ENCODE measurements around the gene SH3BP5. TPM values are rescaled to one million over a fixed set of nuclear protein-coding genes. Genes with fewer than 3 reads are reported as not detected.

Gene SH3BP5
- total RNA-seq, 6 experiments from 2014 or later = 8.9 to 19.2 (median 13.8) TPM

DNA sequence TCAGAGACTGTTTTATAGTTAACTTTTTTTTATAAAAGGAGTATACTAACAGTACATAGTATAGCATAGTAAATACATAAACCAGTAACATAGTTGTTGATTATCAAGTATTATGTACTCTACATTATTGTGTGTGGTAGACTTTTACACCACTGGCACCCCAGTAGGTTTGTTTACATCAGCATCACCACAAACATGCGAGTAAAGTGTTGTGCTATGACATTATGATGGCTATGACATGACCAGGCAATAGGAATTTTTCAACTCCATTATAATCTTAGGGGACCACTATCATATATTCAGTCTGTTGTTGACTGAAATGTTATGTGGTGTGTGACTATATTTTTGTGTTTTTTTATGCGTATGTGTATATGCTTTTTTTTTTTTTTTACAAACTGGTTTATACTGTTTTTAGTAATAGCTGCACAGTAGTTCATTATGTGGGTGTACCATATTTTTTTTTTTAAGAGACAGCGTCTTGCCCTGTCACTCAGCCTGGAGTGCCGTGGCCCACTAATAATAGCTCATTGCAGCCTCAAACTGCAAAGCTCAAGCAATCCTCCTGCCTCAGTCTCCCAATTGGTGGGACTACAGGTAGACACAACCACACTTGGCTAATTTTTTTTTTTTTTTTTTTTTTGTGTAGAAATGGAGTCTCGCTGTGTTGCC is 124.4 kb downstream of the SH3BP5 start:
- ATAC-seq (no peak), DNase-seq (no peak)
- no peak for TF ChIP-seq POLR2A (IDR thresholded peaks at IDR 0.05)
- TF ChIP-seq, protein P1, sequence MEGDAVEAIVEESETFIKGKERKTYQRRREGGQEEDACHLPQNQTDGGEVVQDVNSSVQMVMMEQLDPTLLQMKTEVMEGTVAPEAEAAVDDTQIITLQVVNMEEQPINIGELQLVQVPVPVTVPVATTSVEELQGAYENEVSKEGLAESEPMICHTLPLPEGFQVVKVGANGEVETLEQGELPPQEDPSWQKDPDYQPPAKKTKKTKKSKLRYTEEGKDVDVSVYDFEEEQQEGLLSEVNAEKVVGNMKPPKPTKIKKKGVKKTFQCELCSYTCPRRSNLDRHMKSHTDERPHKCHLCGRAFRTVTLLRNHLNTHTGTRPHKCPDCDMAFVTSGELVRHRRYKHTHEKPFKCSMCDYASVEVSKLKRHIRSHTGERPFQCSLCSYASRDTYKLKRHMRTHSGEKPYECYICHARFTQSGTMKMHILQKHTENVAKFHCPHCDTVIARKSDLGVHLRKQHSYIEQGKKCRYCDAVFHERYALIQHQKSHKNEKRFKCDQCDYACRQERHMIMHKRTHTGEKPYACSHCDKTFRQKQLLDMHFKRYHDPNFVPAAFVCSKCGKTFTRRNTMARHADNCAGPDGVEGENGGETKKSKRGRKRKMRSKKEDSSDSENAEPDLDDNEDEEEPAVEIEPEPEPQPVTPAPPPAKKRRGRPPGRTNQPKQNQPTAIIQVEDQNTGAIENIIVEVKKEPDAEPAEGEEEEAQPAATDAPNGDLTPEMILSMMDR (IDR thresholded peaks at IDR 0.05) = no peak
- WGBS (ENCODE audit: insufficient coverage, low coverage, low lambda C conversion rate, missing lambda C conversion rate) = 60% methylated on average over 4 of the region's 5 CpGs
- Histone ChIP-seq H3K27me3 (no peaks in the 10 kb centered on the region), H3K4me3 (peak overlapping the region in 2 of 3 donors; percentile 81 to 91), H3K27ac (no peak overlapping the region), H3K9me3 (no peaks in the 10 kb centered on the region), H3K4me1 (peaks cover 0 to 34% (median 3%) of the 10 kb centered on the region in 4 donors), H3K36me3 (peaks cover 0 to 26% (median 2%) of the 10 kb centered on the region in 4 donors)
- intact Hi-C loops (cut with DNase I) = loop anchor here in 1 of 2 donors (10.0 kb wide), 1 partner anchor 57 kb away; no protein-coding TSS in a partner anchor

DNA sequence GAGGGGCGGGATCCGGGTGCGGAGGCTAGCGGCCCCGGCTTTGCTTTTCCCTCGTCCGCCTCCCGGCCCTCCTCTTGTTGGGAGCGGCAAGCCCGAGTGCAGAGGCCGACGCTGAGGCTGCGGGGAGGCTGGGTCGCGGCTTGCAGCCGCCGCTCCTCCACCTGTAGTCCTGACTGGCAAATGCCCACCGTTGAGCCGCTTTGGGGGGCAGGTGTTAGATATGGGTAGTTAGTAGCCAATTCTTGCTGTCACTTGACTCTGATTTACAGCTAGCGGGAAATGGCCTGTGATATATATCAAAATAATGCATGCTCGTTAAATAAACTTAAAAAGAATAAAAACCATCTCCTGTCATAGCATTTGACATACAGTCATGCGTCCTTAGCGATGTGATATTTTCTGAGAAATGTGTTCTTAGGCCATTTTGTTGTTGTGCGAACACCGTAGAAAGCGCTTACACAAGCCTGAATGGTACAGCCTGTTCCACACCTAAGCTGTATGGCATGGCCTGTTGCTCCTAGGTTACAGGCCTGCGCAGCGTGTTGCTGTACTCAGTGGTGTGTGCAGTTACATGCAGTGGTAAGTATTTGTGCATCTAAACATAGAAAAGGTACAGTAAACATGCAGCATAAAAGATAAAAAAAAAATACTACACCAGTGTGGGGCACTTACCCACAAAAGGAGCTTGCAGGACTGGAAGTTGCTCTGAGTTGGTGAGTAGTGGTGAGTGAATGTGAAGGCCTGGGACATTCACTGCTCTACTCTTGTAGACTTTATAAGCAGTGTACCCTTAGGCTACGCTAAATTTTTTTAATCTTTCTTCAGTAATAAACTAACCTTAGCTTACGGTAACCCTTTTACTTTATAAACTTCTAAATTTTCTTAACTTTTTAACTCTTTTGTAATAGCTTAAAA is 125.5 kb downstream of the SH3BP5 start:
- Histone ChIP-seq H3K9me3 (no peaks in the 10 kb centered on the region), H3K4me3 (peak overlapping the region; percentile 81 to 91 (median 81)), H3K27me3 (no peaks in the 10 kb centered on the region), H3K36me3 (peaks cover 0 to 19% (median 0%) of the 10 kb centered on the region in 4 donors), H3K27ac (peak overlapping the region; percentile 89 to 94 (median 91)), H3K4me1 (peaks cover 0 to 34% (median 3%) of the 10 kb centered on the region in 4 donors)
- peak in 1 of 3 donors; percentile 65 for DNase-seq
- peak; percentile 49 to 73 (median 62) for ATAC-seq
- WGBS (ENCODE audit: insufficient coverage, low coverage, low lambda C conversion rate, missing lambda C conversion rate) = 1% methylated on average over 14 of the region's 30 CpGs
- TF ChIP-seq, protein P1 (IDR thresholded peaks at IDR 0.05) = no peak
- TF ChIP-seq POLR2A (IDR thresholded peaks at IDR 0.05) = no peak
- intact Hi-C loops (cut with DNase I) = loop anchor here in 1 of 2 donors (10.0 kb wide), 1 partner anchor 58 kb away; no protein-coding TSS in a partner anchor

DNA sequence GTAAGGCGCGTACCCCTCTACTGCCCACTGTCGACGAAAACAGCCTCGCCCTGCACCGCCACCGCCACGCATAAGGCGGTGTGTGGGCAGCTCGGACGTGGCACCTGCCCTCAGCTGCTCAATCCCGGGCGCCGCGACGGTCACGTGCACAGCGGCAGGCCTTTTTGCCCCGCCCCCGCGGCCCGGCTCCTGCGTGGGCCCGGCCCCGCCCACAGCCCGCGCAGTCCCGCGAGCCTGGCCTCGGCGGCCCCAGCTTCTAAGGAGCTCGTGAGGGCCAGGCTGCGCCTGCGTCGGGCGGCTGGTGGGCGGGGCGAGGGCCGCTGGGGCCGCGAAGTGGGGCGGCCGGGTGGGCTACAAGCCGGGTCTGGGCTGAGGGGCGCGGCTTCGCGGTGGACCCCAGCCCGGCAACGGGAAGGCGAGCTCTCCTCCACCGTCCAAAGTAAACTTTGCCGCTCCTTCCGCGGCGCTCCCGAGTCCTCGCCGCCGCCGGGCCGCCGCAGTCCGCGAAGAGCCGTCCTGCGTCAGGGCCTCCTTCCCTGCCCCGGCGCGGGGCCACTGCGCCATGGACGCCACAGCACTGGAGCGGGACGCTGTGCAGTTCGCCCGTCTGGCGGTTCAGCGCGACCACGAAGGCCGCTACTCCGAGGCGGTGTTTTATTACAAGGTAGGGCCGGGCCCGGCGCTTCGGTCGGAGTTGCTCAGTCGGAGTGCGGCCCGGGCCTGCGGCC is 126.3 kb downstream of the SH3BP5 start, which contains the start of gene CAPN7:
Gene CAPN7 (plus strand): TSS at position 313 of the 728 bp plus-strand sequence. CDS start 250 bp downstream, at position 563.
- peak; percentile 96 for TF ChIP-seq POLR2A (IDR thresholded peaks at IDR 0.05)
- TF ChIP-seq, protein P1 (IDR thresholded peaks at IDR 0.05) = peak in 3 of 4 donors; percentile 28 to 39 (median 39)
- ATAC-seq (peak; percentile 87 to 96 (median 92)), DNase-seq (peak; percentile 97)
- H3K27ac ChIP-seq = peak within 1 kb of the TSS; percentile 89 to 94 (median 91)
- peak within 1 kb of the TSS; percentile 81 to 91 (median 81) for H3K4me3 ChIP-seq
- H3K27me3 ChIP-seq = no peaks in the 10 kb centered on the region
- peaks cover 0 to 14% (median 0%) of the 10 kb centered on the region in 4 donors for H3K36me3 ChIP-seq
- peaks cover 0 to 36% (median 3%) of the 10 kb centered on the region in 4 donors for H3K4me1 ChIP-seq
- WGBS (ENCODE audit: insufficient coverage, low coverage, low lambda C conversion rate, missing lambda C conversion rate) = 4% methylated on average over 10 of the region's 92 CpGs
- intact Hi-C loops (cut with DNase I) = loop anchor here in 1 of 2 donors (10.0 kb wide), 1 partner anchor 59 kb away; no protein-coding TSS in a partner anchor
- H3K9me3 ChIP-seq = no peaks in the 10 kb centered on the region

DNA sequence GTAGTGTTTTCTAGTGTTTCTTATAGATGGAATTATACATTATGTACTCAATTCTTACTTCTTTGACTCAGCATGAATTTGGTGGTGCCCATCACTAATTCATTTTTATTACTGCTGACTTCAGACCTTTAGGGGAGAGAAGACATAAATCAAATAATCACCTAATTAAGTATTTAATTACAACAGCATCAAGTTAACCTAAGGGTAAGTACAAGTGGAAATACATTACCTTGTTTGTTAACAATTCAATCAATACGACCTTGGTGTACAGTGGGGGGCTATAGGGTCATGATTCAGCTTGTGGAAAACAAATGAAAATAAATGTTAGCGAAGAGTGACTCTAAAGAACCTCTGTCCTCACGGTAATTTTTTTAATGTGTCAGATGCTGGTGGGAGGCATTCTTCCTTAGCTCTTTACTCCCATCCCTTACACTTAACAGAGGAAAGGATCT is 126.9 kb downstream of the SH3BP5 start:
- TF ChIP-seq POLR2A (IDR thresholded peaks at IDR 0.05) = no peak
- TF ChIP-seq, protein P1 (IDR thresholded peaks at IDR 0.05) = peak in 1 of 4 donors; percentile 30
- no peaks in the 10 kb centered on the region for H3K9me3 ChIP-seq
- WGBS (ENCODE audit: insufficient coverage, low coverage, low lambda C conversion rate, missing lambda C conversion rate) = 7% methylated on average over 3 of the region's 3 CpGs
- peak overlapping the region; percentile 89 to 94 (median 91) for H3K27ac ChIP-seq
- intact Hi-C loops (cut with DNase I) = loop anchor here in 1 of 2 donors (10.0 kb wide), 1 partner anchor 59 kb away; no protein-coding TSS in a partner anchor
- DNase-seq = no peak
- peak overlapping the region; percentile 81 to 91 (median 81) for H3K4me3 ChIP-seq
- no peak for ATAC-seq
- H3K4me1 ChIP-seq = peaks cover 0 to 38% (median 3%) of the 10 kb centered on the region in 4 donors
- peaks cover 0 to 8% (median 0%) of the 10 kb centered on the region in 4 donors for H3K36me3 ChIP-seq
- H3K27me3 ChIP-seq = no peaks in the 10 kb centered on the region
